GM23338 (cell line): ENCODE measurements around the gene TXNDC16. TPM values are rescaled to one million over a fixed set of nuclear protein-coding genes. Genes with fewer than 3 reads are reported as not detected.

Experiments used
- ATAC-seq: fragments of 200-7000 bp; cut with Tn5 transposase; 3 replicates; pipeline ENCODE4 v1.9.1; 2020
- DNase-seq: peaks from one replicate; pipeline ENCODE4 v3.0.0-alpha.2; 2015; ENCODE audit warnings: low spot score
- H2AFZ ChIP-seq: fragments of 200-600 bp; sonication (generic); 2 replicates; pipeline ENCODE4 v1.8.0; 2016; ENCODE audit warnings: antibody characterized with exemption, mild to moderate bottlenecking, moderate library complexity
- H3F3A ChIP-seq: fragments of 200-600 bp; sonication (generic); replicated peaks from 2 replicates; pipeline ENCODE4 v1.8.0; 2017; ENCODE audit warnings: antibody characterized with exemption, mixed run types, low read depth
- H3K27ac ChIP-seq: fragments of 200-600 bp; sonication (generic); 2 replicates; pipeline ENCODE4 v1.6.1; 2016; ENCODE audit warnings: low read depth
- H3K27me3 ChIP-seq: fragments of 200-600 bp; sonication (generic); 2 replicates; pipeline ENCODE4 v1.8.0; 2016; ENCODE audit warnings: mild to moderate bottlenecking, mixed run types, moderate library complexity; ENCODE audit not compliant: insufficient read depth
- H3K36me3 ChIP-seq: fragments of 200-600 bp; sonication (generic); 2 replicates; pipeline ENCODE4 v1.8.0; 2016; ENCODE audit warnings: mild to moderate bottlenecking; ENCODE audit not compliant: insufficient read depth
- H3K4me1 ChIP-seq: fragments of 200-600 bp; sonication (generic); 2 replicates; pipeline ENCODE4 v1.8.0; 2016; ENCODE audit warnings: mild to moderate bottlenecking, moderate library complexity; ENCODE audit not compliant: insufficient read depth
- H3K4me2 ChIP-seq: fragments of 200-600 bp; sonication (generic); 2 replicates; pipeline ENCODE4 v1.7.1; 2017; ENCODE audit warnings: mixed run types
- H3K4me3 ChIP-seq: fragments of 200-600 bp; sonication (generic); 2 replicates; pipeline ENCODE4 v1.6.1; 2016; ENCODE audit warnings: mixed run types
- H3K79me2 ChIP-seq: fragments of 200-600 bp; sonication (generic); replicated peaks from 2 replicates; pipeline ENCODE4 v1.8.0; 2017; ENCODE audit warnings: mild to moderate bottlenecking; ENCODE audit not compliant: insufficient read depth
- H3K9me2 ChIP-seq: fragments of 200-600 bp; sonication (generic); 2 replicates; pipeline ENCODE4 v1.8.0; 2017; ENCODE audit not compliant: insufficient read depth
- H4K20me1 ChIP-seq: fragments of 200-600 bp; sonication (generic); replicated peaks from 2 replicates; pipeline ENCODE4 v1.8.0; 2017; ENCODE audit warnings: mild to moderate bottlenecking; ENCODE audit not compliant: insufficient read depth
- H3K27ac Mint-ChIP-seq: 2 replicates; pipeline ENCODE4 v1.8.0; 2020; ENCODE audit warnings: inconsistent platforms, mild to moderate bottlenecking, moderate library complexity, mixed read lengths
- H3K27me3 Mint-ChIP-seq: 3 replicates; pipeline ENCODE4 v1.8.0; 2022; ENCODE audit warnings: low read depth, mild to moderate bottlenecking, moderate library complexity, mixed read lengths, inconsistent platforms; ENCODE audit not compliant: insufficient read depth, poor library complexity
- H3K36me3 Mint-ChIP-seq: 3 replicates; pipeline ENCODE4 v1.8.0; 2021; ENCODE audit warnings: low read depth, mild to moderate bottlenecking, inconsistent platforms, moderate library complexity, mixed read lengths
- H3K4me1 Mint-ChIP-seq: 3 replicates; pipeline ENCODE4 v1.8.0; 2020; ENCODE audit warnings: mild to moderate bottlenecking, inconsistent platforms, mixed read lengths
- H3K4me3 Mint-ChIP-seq: 3 replicates; pipeline ENCODE4 v1.8.0; 2021; ENCODE audit warnings: moderate library complexity, mild to moderate bottlenecking, inconsistent platforms, mixed read lengths
- H3K9me3 Mint-ChIP-seq: 3 replicates; pipeline ENCODE4 v1.8.0; 2020; ENCODE audit warnings: moderate library complexity, mild to moderate bottlenecking, inconsistent platforms, mixed read lengths
- CREB1 ChIP-seq: fragments of 250-450 bp; sonication (Bioruptor Pico); IDR thresholded peaks from 2 replicates; pipeline ENCODE4 v1.5.0; 2020; ENCODE audit warnings: low read depth, mild to moderate bottlenecking, moderate library complexity
- CTCF ChIP-seq, 2 experiments: fragments of 200-600 bp in 1 of 2; sonication (generic) in 1 of 2; conservative IDR thresholded peaks; 2 replicates each; pipeline versions ENCODE4 v1.5.1 to v1.6.1; 2016 to 2017; ENCODE audit warnings: antibody characterized with exemption in 2 of 2, low read depth in 2 of 2, mild to moderate bottlenecking in 2 of 2, moderate library complexity in 1 of 2
- ETS1 ChIP-seq: IDR thresholded peaks from 2 replicates; pipeline ENCODE4 v1.6.1; 2016; ENCODE audit warnings: antibody characterized with exemption
- EZH2 ChIP-seq: fragments of 200-600 bp; sonication (generic); IDR thresholded peaks from one replicate; pipeline ENCODE4 v1.8.0; 2017; ENCODE audit warnings: antibody characterized with exemption, mild to moderate bottlenecking, low read depth; ENCODE audit not compliant: unreplicated experiment
- EZH2phosphoT487 ChIP-seq: fragments of 200-600 bp; sonication (generic); IDR thresholded peaks from one replicate; pipeline ENCODE4 v1.8.1; 2018; ENCODE audit warnings: antibody characterized with exemption; ENCODE audit not compliant: unreplicated experiment
- JUNB ChIP-seq: IDR thresholded peaks from one replicate; pipeline ENCODE4 v1.6.1; 2016; ENCODE audit warnings: antibody characterized with exemption; ENCODE audit not compliant: unreplicated experiment
- NANOG ChIP-seq: IDR thresholded peaks from 2 replicates; pipeline ENCODE4 v1.6.1; 2016; ENCODE audit warnings: antibody characterized with exemption, borderline replicate concordance
- POLR2AphosphoS5 ChIP-seq: IDR thresholded peaks from 2 replicates; pipeline ENCODE4 v1.6.1; 2016; ENCODE audit warnings: antibody characterized with exemption, low read depth
- REST ChIP-seq: IDR thresholded peaks from one replicate; pipeline ENCODE4 v1.6.1; 2018; ENCODE audit warnings: antibody characterized with exemption; ENCODE audit not compliant: unreplicated experiment
- STAT1 ChIP-seq: IDR thresholded peaks from one replicate; pipeline ENCODE4 v1.6.1; 2016; ENCODE audit warnings: antibody characterized with exemption; ENCODE audit not compliant: unreplicated experiment
- ZNF114 ChIP-seq: fragments of 250-450 bp; sonication (Bioruptor Pico); IDR thresholded peaks from 2 replicates; pipeline ENCODE4 v1.5.0; 2020; ENCODE audit warnings: mild to moderate bottlenecking, moderate library complexity
- ZNF331 ChIP-seq: fragments of 250-450 bp; sonication (Bioruptor Pico); IDR thresholded peaks from 2 replicates; pipeline ENCODE4 v1.5.0; 2020; ENCODE audit warnings: low read depth, mild to moderate bottlenecking, moderate library complexity
- ZNF462 ChIP-seq: fragments of 250-450 bp; sonication (Bioruptor Pico); IDR thresholded peaks from 2 replicates; pipeline ENCODE4 v1.5.0; 2020; ENCODE audit warnings: mild to moderate bottlenecking, moderate library complexity
- polyA plus RNA-seq: library from polyadenylated mRNA; unstranded; fragments of >200 nt; fragmentation: Nextera tagmentation; extraction: Ambion mirVana; gene quantifications from 2 replicates; pipeline ENCODE4 v1.2.1, GENCODE V29; 2016
- total RNA-seq: library from RNA; depleted of rRNA; stranded (reverse); fragments of >200 nt; shearing (Covaris generic); gene quantifications from 2 replicates; pipeline ENCODE4 v1.2.3, GENCODE V29; 2014

The TXNDC16 gene
- total and polyA plus RNA-seq, 2 experiments from 2014 or later: 13.6 to 14.0 TPM

GRCh38 chr14:52575858-52576257 is 23.6 kb upstream of the TXNDC16 start:
- peaks cover 3% of the 10 kb centered on the region for H3K27me3 Mint-ChIP-seq
- H3K4me3 Mint-ChIP-seq: no peak overlapping the region
- no peaks in the 10 kb centered on the region for H3K4me1 Mint-ChIP-seq
- Histone ChIP-seq H2AFZ (no peak overlapping the region), H3K9me2 (no peaks in the 10 kb centered on the region), H3K4me3 (no peak overlapping the region), H3K27ac (no peak overlapping the region), H3K27me3 (no peaks in the 10 kb centered on the region), H3K79me2 (no peaks in the 10 kb centered on the region), H3K36me3 (no peaks in the 10 kb centered on the region), H3F3A (no peaks in the 10 kb centered on the region), H3K4me2 (no peak overlapping the region), H4K20me1 (no peaks in the 10 kb centered on the region), H3K4me1 (no peaks in the 10 kb centered on the region)
- TF ChIP-seq ZNF114 (CRISPR knock-in tag) (no peak), CTCF (conservative IDR thresholded peaks at IDR 0.05; ENCODE audit: low read depth in 2 of 2) (no peak), EZH2phosphoT487 (no peak), NANOG (no peak), REST (no peak), JUNB (no peak), ZNF331 (no peak), ETS1 (no peak), STAT1 (no peak), CREB1 (CRISPR knock-in tag) (no peak), POLR2AphosphoS5 (no peak), ZNF462 (no peak), EZH2 (no peak)
- H3K36me3 Mint-ChIP-seq: peaks cover 13% of the 10 kb centered on the region
- ATAC-seq (no peak), DNase-seq (no peak)
- no peak overlapping the region for H3K27ac Mint-ChIP-seq
- H3K9me3 Mint-ChIP-seq: peaks cover 32% of the 10 kb centered on the region
